Gastrocnemius medialis (tissue), 4 donors: ENCODE data around the gene STK17B. TPM values are rescaled to one million over a fixed set of nuclear protein-coding genes. Genes with fewer than 3 reads are reported as not detected.

ENCODE experiments used
- ATAC-seq, 2 donors: fragments of 150-250 bp; one replicate each; pipeline ENCODE4 v1.9.1; 2016
- DNase-seq, 2 donors: peaks; one replicate each; pipeline ENCODE4 v3.0.0-alpha.2; 2019
- H3K27ac ChIP-seq, 4 donors: fragments of 200-600 bp; sonication (generic); 1 replicate in 1 of 4; 2 replicates in 3 of 4; pipeline ENCODE4 v1.5.1; 2016 to 2018; ENCODE audit warnings: mild to moderate bottlenecking in 2 of 4, moderate library complexity in 1 of 4
- H3K27me3 ChIP-seq, 3 donors: fragments of 200-600 bp; sonication (generic) in 2 of 3; 1 replicate in 1 of 3; 2 replicates in 2 of 3; pipeline versions ENCODE4 v1.5.1 to v1.6.0; 2016 to 2019; ENCODE audit warnings: mild to moderate bottlenecking in 1 of 3, moderate library complexity in 1 of 3
- H3K36me3 ChIP-seq, 2 donors: fragments of 200-600 bp; sonication (generic) in 1 of 2; one replicate each; pipeline ENCODE4 v1.5.1; 2017 to 2018
- H3K4me1 ChIP-seq, 2 donors: fragments of 200-600 bp; sonication (generic) in 1 of 2; one replicate each; pipeline ENCODE4 v1.5.1; 2016 to 2017; ENCODE audit warnings: mild to moderate bottlenecking in 2 of 2
- H3K4me3 ChIP-seq, 4 donors: fragments of 200-600 bp; sonication (generic) in 3 of 4; 1 replicate in 1 of 4; 2 replicates in 3 of 4; pipeline ENCODE4 v1.5.1; 2016 to 2019; ENCODE audit warnings: mild to moderate bottlenecking in 2 of 4
- H3K9me3 ChIP-seq, 3 donors: fragments of 200-600 bp; sonication (generic) in 2 of 3; 1 replicate in 1 of 3; 2 replicates in 2 of 3; pipeline ENCODE4 v1.5.1; 2016 to 2019
- CTCF ChIP-seq, 5 experiments: fragments of 450-650 bp in 3 of 5; fragments of 200-600 bp in 2 of 5; sonication (generic) in 2 of 5; IDR thresholded peaks in 4 of 5; conservative IDR thresholded peaks in 1 of 5; 1 replicate in 4 of 5; 2 replicates in 1 of 5; pipeline ENCODE4 v1.5.1; 2016 to 2019; ENCODE audit warnings: antibody characterized with exemption in 5 of 5, mild to moderate bottlenecking in 3 of 5, moderate library complexity in 3 of 5
- POLR2A ChIP-seq, 2 donors: fragments of 450-650 bp; IDR thresholded peaks; one replicate each; pipeline ENCODE4 v1.6.1; 2017; ENCODE audit warnings: antibody characterized with exemption in 2 of 2, mild to moderate bottlenecking in 2 of 2, moderate library complexity in 2 of 2
- in situ Hi-C, 4 donors: fragments of 200-750 bp; cut with MboI; loops; one replicate each; pipeline versions ENCODE4 v1.15.0 to v1.8.0; 2017; ENCODE audit warnings: low sequenced_read_pairs in 4 of 4
- intact Hi-C: fragments of 100-400 bp; cut with DNase I; formaldehyde crosslinking; loops from one replicate; pipeline ENCODE4 v1.15.1; 2023; ENCODE audit warnings: low total_unique reads
- total RNA-seq, 4 donors: library from RNA; depleted of rRNA; stranded (reverse); fragments of >200 nt; gene quantifications; one replicate each; pipeline versions ENCODE4 v1.1.0 to v1.2.3, GENCODE V29; 2016

The STK17B gene
- total RNA-seq, 4 donors from 2014 or later: 4.4 to 11.5 (median 8.8) TPM

- H3K36me3 ChIP-seq: no peaks in the 10 kb centered on the region
- H3K4me3 ChIP-seq: no peak overlapping the region
- peaks cover 28 to 30% of the 10 kb centered on the region in 2 donors for H3K4me1 ChIP-seq
- no peak overlapping the region for H3K27ac ChIP-seq
- no peak for DNase-seq
- no peaks in the 10 kb centered on the region for H3K27me3 ChIP-seq
- TF ChIP-seq CTCF (IDR thresholded peaks at IDR 0.05 in 4 of 5, conservative IDR thresholded peaks at IDR 0.05 in 1 of 5) (no peak), POLR2A (IDR thresholded peaks at IDR 0.05) (no peak)
- no peak for ATAC-seq
- in situ Hi-C loops (no loop called here), intact Hi-C loops (no loop called here)
- H3K9me3 ChIP-seq: no peaks in the 10 kb centered on the region
Observed at GRCh38 chr2:196108604-196109003, 62.8 kb downstream of the STK17B start.

GRCh38 chr2:196105951-196106350, 65.4 kb downstream of the STK17B start:
- Histone ChIP-seq H3K36me3 (no peaks in the 10 kb centered on the region), H3K4me3 (no peak overlapping the region), H3K4me1 (peaks cover 8 to 11% of the 10 kb centered on the region in 2 donors), H3K27ac (no peak overlapping the region), H3K9me3 (no peaks in the 10 kb centered on the region), H3K27me3 (no peaks in the 10 kb centered on the region)
- in situ Hi-C loops (no loop called here), intact Hi-C loops (no loop called here)
- TF ChIP-seq CTCF (IDR thresholded peaks at IDR 0.05 in 4 of 5, conservative IDR thresholded peaks at IDR 0.05 in 1 of 5) (no peak), POLR2A (IDR thresholded peaks at IDR 0.05) (no peak)
- no peak for DNase-seq
- no peak for ATAC-seq

- Histone ChIP-seq H3K36me3 (no peaks in the 10 kb centered on the region), H3K27ac (no peak overlapping the region), H3K9me3 (no peaks in the 10 kb centered on the region), H3K4me1 (no peaks in the 10 kb centered on the region), H3K27me3 (no peaks in the 10 kb centered on the region), H3K4me3 (no peak overlapping the region)
- intact Hi-C loops: no loop called here
- no peak for ATAC-seq
- TF ChIP-seq POLR2A (IDR thresholded peaks at IDR 0.05): no peak
- TF ChIP-seq CTCF (IDR thresholded peaks at IDR 0.05 in 4 of 5, conservative IDR thresholded peaks at IDR 0.05 in 1 of 5): no peak
- in situ Hi-C loops: no loop called here
- DNase-seq: no peak
Observed at GRCh38 chr2:196104066-196104465, 67.3 kb downstream of the STK17B start.

- Histone ChIP-seq H3K36me3 (no peaks in the 10 kb centered on the region), H3K4me1 (no peaks in the 10 kb centered on the region), H3K4me3 (no peak overlapping the region), H3K27ac (no peak overlapping the region), H3K9me3 (no peaks in the 10 kb centered on the region), H3K27me3 (no peaks in the 10 kb centered on the region)
- no peak for DNase-seq
- intact Hi-C loops: no loop called here
- TF ChIP-seq CTCF (IDR thresholded peaks at IDR 0.05 in 4 of 5, conservative IDR thresholded peaks at IDR 0.05 in 1 of 5) (no peak), POLR2A (IDR thresholded peaks at IDR 0.05) (no peak)
- in situ Hi-C loops: no loop called here
- ATAC-seq: no peak
Observed at GRCh38 chr2:196103626-196104025, 67.8 kb downstream of the STK17B start.

GRCh38 chr2:196101325-196101991, 69.9 kb downstream of the STK17B start:
- no peaks in the 10 kb centered on the region for H3K36me3 ChIP-seq
- intact Hi-C loops (no loop called here), in situ Hi-C loops (no loop called here)
- H3K4me1 ChIP-seq: no peaks in the 10 kb centered on the region
- H3K4me3 ChIP-seq: no peak overlapping the region
- DNase-seq: no peak
- no peak for ATAC-seq
- TF ChIP-seq CTCF (IDR thresholded peaks at IDR 0.05 in 4 of 5, conservative IDR thresholded peaks at IDR 0.05 in 1 of 5) (no peak), POLR2A (IDR thresholded peaks at IDR 0.05) (no peak)
- H3K9me3 ChIP-seq: no peaks in the 10 kb centered on the region
- no peaks in the 10 kb centered on the region for H3K27me3 ChIP-seq
- no peak overlapping the region for H3K27ac ChIP-seq
